Measurements from ENCODE around the gene BHLHA15.

The BHLHA15 gene

GRCh38 chr7:98223351-98223897 lies 12.2 kb downstream of the BHLHA15 start:
- no peak for ATAC-seq
- Mint-ChIP-seq H3K4me3 (no peak overlapping the region), H3K9me3 (no peaks in the 10 kb centered on the region), H3K27me3 (no peaks in the 10 kb centered on the region), H3K27ac (no peak overlapping the region), H3K36me3 (ENCODE audit: low read depth) (peaks cover 15% of the 10 kb centered on the region), H3K4me1 (peaks cover 9% of the 10 kb centered on the region)
- DNase-seq = no peak

GRCh38 chr7:98223898-98224700 lies 12.9 kb downstream of the BHLHA15 start:
- no peak for ATAC-seq
- peaks cover 13% of the 10 kb centered on the region for H3K36me3 Mint-ChIP-seq (ENCODE audit: low read depth)

GRCh38 chr7:98224701-98225181 lies 13.5 kb downstream of the BHLHA15 start:
- no peak overlapping the region for H3K4me3 Mint-ChIP-seq
- no peak for DNase-seq
- H3K27ac Mint-ChIP-seq = no peak overlapping the region
- no peaks in the 10 kb centered on the region for H3K27me3 Mint-ChIP-seq
- peaks cover 13% of the 10 kb centered on the region for H3K36me3 Mint-ChIP-seq (ENCODE audit: low read depth)
- H3K9me3 Mint-ChIP-seq = no peaks in the 10 kb centered on the region
- ATAC-seq = no peak
- H3K4me1 Mint-ChIP-seq = no peaks in the 10 kb centered on the region

More at GRCh38 chr7:98223898-98224700, 12.9 kb downstream of the BHLHA15 start:
- Mint-ChIP-seq H3K4me1 (peaks cover 4% of the 10 kb centered on the region), H3K4me3 (no peak overlapping the region), H3K9me3 (no peaks in the 10 kb centered on the region), H3K27me3 (no peaks in the 10 kb centered on the region), H3K27ac (no peak overlapping the region)
- no peak for DNase-seq

GRCh38 chr7:98225913-98226614 lies 14.8 kb downstream of the BHLHA15 start:
- Mint-ChIP-seq H3K27me3 (no peaks in the 10 kb centered on the region), H3K27ac (no peak overlapping the region), H3K36me3 (ENCODE audit: low read depth) (peaks cover 15% of the 10 kb centered on the region), H3K4me3 (no peak overlapping the region), H3K9me3 (no peaks in the 10 kb centered on the region), H3K4me1 (no peaks in the 10 kb centered on the region)
- DNase-seq (no peak), ATAC-seq (no peak)

GRCh38 chr7:98227939-98228338 lies 16.7 kb downstream of the BHLHA15 start:
- no peak overlapping the region for H3K4me3 Mint-ChIP-seq
- peaks cover 9% of the 10 kb centered on the region for H3K36me3 Mint-ChIP-seq (ENCODE audit: low read depth)

GRCh38 chr7:98228801-98229200 lies 17.6 kb downstream of the BHLHA15 start:
- Mint-ChIP-seq H3K36me3 (ENCODE audit: low read depth) (peaks cover 9% of the 10 kb centered on the region), H3K27ac (no peak overlapping the region), H3K4me1 (no peaks in the 10 kb centered on the region), H3K4me3 (no peak overlapping the region), H3K27me3 (no peaks in the 10 kb centered on the region), H3K9me3 (no peaks in the 10 kb centered on the region)
- DNase-seq (no peak), ATAC-seq (no peak)

More at GRCh38 chr7:98227939-98228338, 16.7 kb downstream of the BHLHA15 start:
- Mint-ChIP-seq H3K27me3 (no peaks in the 10 kb centered on the region), H3K9me3 (no peaks in the 10 kb centered on the region), H3K4me1 (no peaks in the 10 kb centered on the region), H3K27ac (no peak overlapping the region)
- DNase-seq (no peak), ATAC-seq (no peak)

GRCh38 chr7:98229441-98229840 lies 18.2 kb downstream of the BHLHA15 start:
- H3K36me3 Mint-ChIP-seq (ENCODE audit: low read depth) = peaks cover 11% of the 10 kb centered on the region
- H3K27me3 Mint-ChIP-seq = no peaks in the 10 kb centered on the region
- H3K4me1 Mint-ChIP-seq = no peaks in the 10 kb centered on the region
- ATAC-seq (no peak), DNase-seq (no peak)
- no peaks in the 10 kb centered on the region for H3K9me3 Mint-ChIP-seq
- H3K27ac Mint-ChIP-seq = no peak overlapping the region
- H3K4me3 Mint-ChIP-seq = no peak overlapping the region

GRCh38 chr7:98229991-98230745 lies 18.9 kb downstream of the BHLHA15 start:
- H3K36me3 Mint-ChIP-seq (ENCODE audit: low read depth) = peaks cover 14% of the 10 kb centered on the region
- ATAC-seq (no peak), DNase-seq (no peak)
- H3K27me3 Mint-ChIP-seq = no peaks in the 10 kb centered on the region
- no peaks in the 10 kb centered on the region for H3K9me3 Mint-ChIP-seq
- H3K27ac Mint-ChIP-seq = no peak overlapping the region
- H3K4me1 Mint-ChIP-seq = no peaks in the 10 kb centered on the region
- H3K4me3 Mint-ChIP-seq = no peak overlapping the region

GRCh38 chr7:98230746-98231471 lies 19.7 kb downstream of the BHLHA15 start:
- no peaks in the 10 kb centered on the region for H3K4me1 Mint-ChIP-seq
- peaks cover 12% of the 10 kb centered on the region for H3K36me3 Mint-ChIP-seq (ENCODE audit: low read depth)
- no peak overlapping the region for H3K27ac Mint-ChIP-seq
- DNase-seq (no peak), ATAC-seq (no peak)
- no peaks in the 10 kb centered on the region for H3K27me3 Mint-ChIP-seq
- no peaks in the 10 kb centered on the region for H3K9me3 Mint-ChIP-seq
- no peak overlapping the region for H3K4me3 Mint-ChIP-seq

- Mint-ChIP-seq H3K27ac (no peak overlapping the region), H3K36me3 (ENCODE audit: low read depth) (peaks cover 8% of the 10 kb centered on the region), H3K27me3 (no peaks in the 10 kb centered on the region), H3K4me1 (no peaks in the 10 kb centered on the region), H3K9me3 (no peaks in the 10 kb centered on the region), H3K4me3 (no peak overlapping the region)
- ATAC-seq (no peak), DNase-seq (no peak)
Observed at GRCh38 chr7:98231493-98232262, 20.4 kb downstream of the BHLHA15 start.

GRCh38 chr7:98232263-98232585 lies 21.0 kb downstream of the BHLHA15 start:
- H3K27ac Mint-ChIP-seq = no peak overlapping the region
- DNase-seq (no peak), ATAC-seq (no peak)
- H3K4me3 Mint-ChIP-seq = no peak overlapping the region
- peaks cover 8% of the 10 kb centered on the region for H3K36me3 Mint-ChIP-seq (ENCODE audit: low read depth)
- no peaks in the 10 kb centered on the region for H3K27me3 Mint-ChIP-seq
- H3K9me3 Mint-ChIP-seq = no peaks in the 10 kb centered on the region
- no peaks in the 10 kb centered on the region for H3K4me1 Mint-ChIP-seq

- Mint-ChIP-seq H3K27me3 (no peaks in the 10 kb centered on the region), H3K9me3 (no peaks in the 10 kb centered on the region), H3K27ac (no peak overlapping the region), H3K4me3 (no peak overlapping the region), H3K36me3 (ENCODE audit: low read depth) (peaks cover 8% of the 10 kb centered on the region), H3K4me1 (no peaks in the 10 kb centered on the region)
- ATAC-seq = no peak
- no peak for DNase-seq
Observed at GRCh38 chr7:98232799-98233198, 21.6 kb downstream of the BHLHA15 start.

- DNase-seq (no peak), ATAC-seq (no peak)
- H3K9me3 Mint-ChIP-seq = no peaks in the 10 kb centered on the region
- H3K36me3 Mint-ChIP-seq (ENCODE audit: low read depth) = peaks cover 7% of the 10 kb centered on the region
- no peaks in the 10 kb centered on the region for H3K27me3 Mint-ChIP-seq
- no peaks in the 10 kb centered on the region for H3K4me1 Mint-ChIP-seq
- H3K27ac Mint-ChIP-seq = no peak overlapping the region
- H3K4me3 Mint-ChIP-seq = no peak overlapping the region
Observed at GRCh38 chr7:98233219-98234070, 22.2 kb downstream of the BHLHA15 start.

Data from activated naive CD8-positive, alpha-beta T cell treated with anti-CD3 and anti-CD28 coated beads, Interleukin-2, amount 50 U/mL, for 24 hours (primary cell).